ENCODE results near the gene DVL1. TPM values are rescaled to one million over a fixed set of nuclear protein-coding genes. Genes with fewer than 3 reads are reported as not detected.
"Not testable (repeated sequence)": the region's sequence is repeated elsewhere in the genome, so short reads cannot be mapped to it uniquely, and the experiment has no call there.

DVL1 gene
- total RNA-seq = 48.5 TPM

- peak; percentile 29 for ATAC-seq
These were observed at the start of gene DVL1 for GRCh38 chr1:1349256-1350012. DVL1 (minus strand) TSS chr1:1349418; CDS start chr1:1349065, 353 bp downstream.

- ATAC-seq = peak; percentile 0
These were observed 49.5 kb upstream of the DVL1 start for GRCh38 chr1:1398677-1399186.

- ATAC-seq = peak; percentile 8
These were observed 48.8 kb upstream of the DVL1 start for GRCh38 chr1:1397839-1398523.

- no peak for ATAC-seq
These were observed 45.9 kb upstream of the DVL1 start for GRCh38 chr1:1395166-1395565.

- no peak for ATAC-seq
These were observed 44.9 kb upstream of the DVL1 start for GRCh38 chr1:1394116-1394515.

GRCh38 chr1:1393428-1393827, 44.2 kb upstream of the DVL1 start:
- ATAC-seq = no peak

- ATAC-seq = no peak
These were observed 43.8 kb upstream of the DVL1 start for GRCh38 chr1:1393014-1393413.

- ATAC-seq = no peak
These were observed 42.0 kb upstream of the DVL1 start for GRCh38 chr1:1391225-1391624.

GRCh38 chr1:1390675-1391074, 41.5 kb upstream of the DVL1 start:
- ATAC-seq = no peak

- ATAC-seq = no peak
These were observed 38.9 kb upstream of the DVL1 start for GRCh38 chr1:1388078-1388472.

- ATAC-seq = peak; percentile 38
These were observed 38.2 kb upstream of the DVL1 start for GRCh38 chr1:1387098-1388077.

- ATAC-seq = no peak
These were observed 36.7 kb upstream of the DVL1 start for GRCh38 chr1:1385931-1386330.

- not testable (repeated sequence) for ATAC-seq
These were observed 36.1 kb upstream of the DVL1 start for GRCh38 chr1:1385339-1385738.

- ATAC-seq = no peak
These were observed 32.1 kb upstream of the DVL1 start for GRCh38 chr1:1381294-1381693.

- no peak for ATAC-seq
These were observed 31.6 kb upstream of the DVL1 start for GRCh38 chr1:1380860-1381259.

GRCh38 chr1:1377540-1378205, 28.5 kb upstream of the DVL1 start:
- no peak for ATAC-seq

- no peak for ATAC-seq
These were observed 27.5 kb upstream of the DVL1 start for GRCh38 chr1:1376551-1377226.

GRCh38 chr1:1374929-1375662, 25.9 kb upstream of the DVL1 start, which contains the start of gene AURKAIP1:
AURKAIP1 (minus strand) TSS chr1:1375207; CDS start chr1:1374756, 451 bp downstream.
- ATAC-seq = peak; percentile 92

GRCh38 chr1:1374589-1374928, 25.3 kb upstream of the DVL1 start:
- peak; percentile 6 for ATAC-seq

GRCh38 chr1:1373815-1374588, 24.8 kb upstream of the DVL1 start:
- no peak for ATAC-seq

Measured in esophagus mucosa (tissue), 1 donor.